GM12878 (cell line): ENCODE results near the gene SRSF10. TPM values are rescaled to one million over a fixed set of nuclear protein-coding genes. Genes with fewer than 3 reads are reported as not detected.

Experiments
- BMI1 ChIP-seq: fragments of 450-650 bp; IDR thresholded peaks from 2 replicates; pipeline ENCODE4 v1.6.1; 2016; ENCODE audit warnings: mild to moderate bottlenecking, moderate library complexity, borderline replicate concordance
- CBFB ChIP-seq: IDR thresholded peaks from 2 replicates; pipeline ENCODE4 v1.6.1; 2016; ENCODE audit warnings: antibody characterized with exemption, low read depth
- EED ChIP-seq: sonication (generic); IDR thresholded peaks from 2 replicates; pipeline ENCODE4 v1.6.1; 2016; ENCODE audit warnings: antibody characterized with exemption, low read depth
- NBN ChIP-seq: fragments of 450-650 bp; IDR thresholded peaks from 2 replicates; pipeline ENCODE4 v1.6.1; 2016
- POU2F2 ChIP-seq: IDR thresholded peaks from 3 replicates; pipeline ENCODE4 v1.6.1; 2011; ENCODE audit warnings: low read depth, mild to moderate bottlenecking, low read length, borderline replicate concordance
- SIX5 ChIP-seq: IDR thresholded peaks from 2 replicates; pipeline ENCODE4 v1.6.1; 2011; ENCODE audit warnings: mild to moderate bottlenecking, low read depth, low read length, moderate library complexity; ENCODE audit not compliant: severe bottlenecking
- SPI1 ChIP-seq: IDR thresholded peaks from 2 replicates; pipeline ENCODE4 v1.6.1; 2011; ENCODE audit warnings: low read depth, mild to moderate bottlenecking, low read length, moderate library complexity, borderline replicate concordance; ENCODE audit not compliant: insufficient read depth
- ZNF24 ChIP-seq: fragments of 450-650 bp; IDR thresholded peaks from 2 replicates; pipeline ENCODE4 v1.6.1; 2017; ENCODE audit warnings: antibody characterized with exemption, mild to moderate bottlenecking
- polyA plus RNA-seq, 11 experiments: library from polyadenylated mRNA; depleted of rRNA in 4 of 11; unstranded in 6 of 11; stranded (reverse) in 5 of 11; fragments of >200 nt; fragmentation: Nextera tagmentation in 4 of 11; fragmentation: Illumina TruSeq in 1 of 11; extraction: Ambion mirVana in 4 of 11; extraction: Trizol in 1 of 11; gene quantifications; 1 replicate in 1 of 11; 2 replicates in 10 of 11; pipeline versions ENCODE4 v1.2.1 to v1.2.3, GENCODE V29; 2011 to 2016; ENCODE audit warnings: inconsistent platforms in 2 of 11, missing spikeins in 2 of 11, low read depth in 1 of 11
- total RNA-seq, 4 experiments: library from RNA; depleted of rRNA in 3 of 4; stranded (reverse); fragments of >200 nt in 3 of 4; fragmentation: Illumina TruSeq in 1 of 4; extraction: Trizol in 1 of 4; gene quantifications; 2 replicates each; pipeline versions ENCODE4 v1.2.1 to v1.2.3, GENCODE V29; 2013 to 2021
- TF ChIP-seq, protein P1 (sequence below): IDR thresholded peaks from 2 replicates; pipeline ENCODE4 v1.6.1; 2012; ENCODE audit warnings: improper control_type of control experiment, low read depth, low read length; ENCODE audit not compliant: insufficient replicate concordance
- TF ChIP-seq, protein P2 (sequence below): fragments of 450-650 bp; IDR thresholded peaks from 2 replicates; pipeline ENCODE4 v1.6.1; 2017; ENCODE audit warnings: mild to moderate bottlenecking, moderate library complexity
- TF ChIP-seq, protein P3 (sequence below): fragments of 450-650 bp; IDR thresholded peaks from 2 replicates; pipeline ENCODE4 v1.6.1; 2016; ENCODE audit warnings: mild to moderate bottlenecking, moderate library complexity, borderline replicate concordance
- TF ChIP-seq, protein P4 (sequence below): IDR thresholded peaks from 2 replicates; pipeline ENCODE4 v1.6.1; 2012; ENCODE audit warnings: low read depth, low read length, improper control_type of control experiment

SRSF10 gene
- total and polyA plus RNA-seq, 10 of the 15 experiments (the other 5 are each of a cell fraction or from before 2014, with no cell fraction given): 157 to 279 (median 222) TPM

DNA sequence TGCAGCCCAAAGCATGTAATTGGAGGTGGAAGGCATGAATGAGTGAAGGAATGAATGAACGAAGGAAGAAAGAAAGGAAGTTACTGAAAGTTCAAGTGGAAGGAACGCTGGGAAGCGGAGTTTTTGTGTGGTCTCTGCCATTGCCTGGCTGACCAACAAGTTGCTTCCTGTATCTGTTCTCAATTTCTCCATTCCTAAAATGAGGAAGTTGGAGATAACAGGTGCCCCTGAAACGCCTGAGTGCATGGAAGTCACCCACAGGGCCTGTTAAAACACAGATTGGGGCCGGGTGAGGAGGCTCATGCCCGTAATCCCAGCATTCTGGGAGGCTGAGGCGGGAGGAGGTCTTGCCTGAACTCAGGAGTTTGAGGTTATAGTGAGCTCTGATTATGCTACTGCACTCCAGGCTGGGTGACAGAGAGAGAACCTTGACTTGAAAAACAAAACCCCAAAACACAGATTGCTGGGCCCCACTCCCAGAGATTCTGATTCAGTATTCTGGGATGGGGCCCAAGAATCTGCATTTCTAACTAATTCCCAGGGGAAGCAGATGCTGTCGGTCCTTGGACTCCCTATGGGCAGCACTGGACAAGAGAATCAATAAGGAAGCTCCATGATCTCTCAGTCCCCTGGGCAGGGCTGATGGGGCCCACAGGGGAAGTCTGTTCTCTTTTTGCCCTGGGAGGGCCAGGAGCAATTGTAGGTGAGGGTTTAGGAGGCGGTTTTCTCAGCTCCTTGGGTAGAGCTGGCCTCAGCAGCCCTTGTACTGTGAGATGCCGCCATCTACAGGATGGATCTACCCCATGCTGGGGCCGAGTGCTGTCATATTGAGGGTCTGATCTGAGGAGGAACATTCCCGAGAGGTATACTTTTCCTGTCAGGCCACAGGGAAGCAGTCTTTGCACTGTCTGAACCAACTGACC is 63.7 kb downstream of the SRSF10 start (continued):
- TF ChIP-seq, protein P1, sequence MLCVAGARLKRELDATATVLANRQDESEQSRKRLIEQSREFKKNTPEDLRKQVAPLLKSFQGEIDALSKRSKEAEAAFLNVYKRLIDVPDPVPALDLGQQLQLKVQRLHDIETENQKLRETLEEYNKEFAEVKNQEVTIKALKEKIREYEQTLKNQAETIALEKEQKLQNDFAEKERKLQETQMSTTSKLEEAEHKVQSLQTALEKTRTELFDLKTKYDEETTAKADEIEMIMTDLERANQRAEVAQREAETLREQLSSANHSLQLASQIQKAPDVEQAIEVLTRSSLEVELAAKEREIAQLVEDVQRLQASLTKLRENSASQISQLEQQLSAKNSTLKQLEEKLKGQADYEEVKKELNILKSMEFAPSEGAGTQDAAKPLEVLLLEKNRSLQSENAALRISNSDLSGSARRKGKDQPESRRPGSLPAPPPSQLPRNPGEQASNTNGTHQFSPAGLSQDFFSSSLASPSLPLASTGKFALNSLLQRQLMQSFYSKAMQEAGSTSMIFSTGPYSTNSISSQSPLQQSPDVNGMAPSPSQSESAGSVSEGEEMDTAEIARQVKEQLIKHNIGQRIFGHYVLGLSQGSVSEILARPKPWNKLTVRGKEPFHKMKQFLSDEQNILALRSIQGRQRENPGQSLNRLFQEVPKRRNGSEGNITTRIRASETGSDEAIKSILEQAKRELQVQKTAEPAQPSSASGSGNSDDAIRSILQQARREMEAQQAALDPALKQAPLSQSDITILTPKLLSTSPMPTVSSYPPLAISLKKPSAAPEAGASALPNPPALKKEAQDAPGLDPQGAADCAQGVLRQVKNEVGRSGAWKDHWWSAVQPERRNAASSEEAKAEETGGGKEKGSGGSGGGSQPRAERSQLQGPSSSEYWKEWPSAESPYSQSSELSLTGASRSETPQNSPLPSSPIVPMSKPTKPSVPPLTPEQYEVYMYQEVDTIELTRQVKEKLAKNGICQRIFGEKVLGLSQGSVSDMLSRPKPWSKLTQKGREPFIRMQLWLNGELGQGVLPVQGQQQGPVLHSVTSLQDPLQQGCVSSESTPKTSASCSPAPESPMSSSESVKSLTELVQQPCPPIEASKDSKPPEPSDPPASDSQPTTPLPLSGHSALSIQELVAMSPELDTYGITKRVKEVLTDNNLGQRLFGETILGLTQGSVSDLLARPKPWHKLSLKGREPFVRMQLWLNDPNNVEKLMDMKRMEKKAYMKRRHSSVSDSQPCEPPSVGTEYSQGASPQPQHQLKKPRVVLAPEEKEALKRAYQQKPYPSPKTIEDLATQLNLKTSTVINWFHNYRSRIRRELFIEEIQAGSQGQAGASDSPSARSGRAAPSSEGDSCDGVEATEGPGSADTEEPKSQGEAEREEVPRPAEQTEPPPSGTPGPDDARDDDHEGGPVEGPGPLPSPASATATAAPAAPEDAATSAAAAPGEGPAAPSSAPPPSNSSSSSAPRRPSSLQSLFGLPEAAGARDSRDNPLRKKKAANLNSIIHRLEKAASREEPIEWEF: no peak
- TF ChIP-seq, protein P2, sequence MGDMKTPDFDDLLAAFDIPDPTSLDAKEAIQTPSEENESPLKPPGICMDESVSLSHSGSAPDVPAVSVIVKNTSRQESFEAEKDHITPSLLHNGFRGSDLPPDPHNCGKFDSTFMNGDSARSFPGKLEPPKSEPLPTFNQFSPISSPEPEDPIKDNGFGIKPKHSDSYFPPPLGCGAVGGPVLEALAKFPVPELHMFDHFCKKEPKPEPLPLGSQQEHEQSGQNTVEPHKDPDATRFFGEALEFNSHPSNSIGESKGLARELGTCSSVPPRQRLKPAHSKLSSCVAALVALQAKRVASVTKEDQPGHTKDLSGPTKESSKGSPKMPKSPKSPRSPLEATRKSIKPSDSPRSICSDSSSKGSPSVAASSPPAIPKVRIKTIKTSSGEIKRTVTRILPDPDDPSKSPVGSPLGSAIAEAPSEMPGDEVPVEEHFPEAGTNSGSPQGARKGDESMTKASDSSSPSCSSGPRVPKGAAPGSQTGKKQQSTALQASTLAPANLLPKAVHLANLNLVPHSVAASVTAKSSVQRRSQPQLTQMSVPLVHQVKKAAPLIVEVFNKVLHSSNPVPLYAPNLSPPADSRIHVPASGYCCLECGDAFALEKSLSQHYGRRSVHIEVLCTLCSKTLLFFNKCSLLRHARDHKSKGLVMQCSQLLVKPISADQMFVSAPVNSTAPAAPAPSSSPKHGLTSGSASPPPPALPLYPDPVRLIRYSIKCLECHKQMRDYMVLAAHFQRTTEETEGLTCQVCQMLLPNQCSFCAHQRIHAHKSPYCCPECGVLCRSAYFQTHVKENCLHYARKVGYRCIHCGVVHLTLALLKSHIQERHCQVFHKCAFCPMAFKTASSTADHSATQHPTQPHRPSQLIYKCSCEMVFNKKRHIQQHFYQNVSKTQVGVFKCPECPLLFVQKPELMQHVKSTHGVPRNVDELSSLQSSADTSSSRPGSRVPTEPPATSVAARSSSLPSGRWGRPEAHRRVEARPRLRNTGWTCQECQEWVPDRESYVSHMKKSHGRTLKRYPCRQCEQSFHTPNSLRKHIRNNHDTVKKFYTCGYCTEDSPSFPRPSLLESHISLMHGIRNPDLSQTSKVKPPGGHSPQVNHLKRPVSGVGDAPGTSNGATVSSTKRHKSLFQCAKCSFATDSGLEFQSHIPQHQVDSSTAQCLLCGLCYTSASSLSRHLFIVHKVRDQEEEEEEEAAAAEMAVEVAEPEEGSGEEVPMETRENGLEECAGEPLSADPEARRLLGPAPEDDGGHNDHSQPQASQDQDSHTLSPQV: no peak
- TF ChIP-seq NBN (peak; percentile 58; the same call in 1 of the 2 replicates), BMI1 (no peak), ZNF24 (peak; percentile 92), EED (peak; percentile 74; the same call in 1 of the 2 replicates), POU2F2 (0 out of 3 replicates have a peak, but pooled peaks have one; percentile 18), SPI1 (peak; percentile 83), CBFB (peak; percentile 45; the same call in 1 of the 2 replicates), SIX5 (no peak)
- TF ChIP-seq, protein P3, sequence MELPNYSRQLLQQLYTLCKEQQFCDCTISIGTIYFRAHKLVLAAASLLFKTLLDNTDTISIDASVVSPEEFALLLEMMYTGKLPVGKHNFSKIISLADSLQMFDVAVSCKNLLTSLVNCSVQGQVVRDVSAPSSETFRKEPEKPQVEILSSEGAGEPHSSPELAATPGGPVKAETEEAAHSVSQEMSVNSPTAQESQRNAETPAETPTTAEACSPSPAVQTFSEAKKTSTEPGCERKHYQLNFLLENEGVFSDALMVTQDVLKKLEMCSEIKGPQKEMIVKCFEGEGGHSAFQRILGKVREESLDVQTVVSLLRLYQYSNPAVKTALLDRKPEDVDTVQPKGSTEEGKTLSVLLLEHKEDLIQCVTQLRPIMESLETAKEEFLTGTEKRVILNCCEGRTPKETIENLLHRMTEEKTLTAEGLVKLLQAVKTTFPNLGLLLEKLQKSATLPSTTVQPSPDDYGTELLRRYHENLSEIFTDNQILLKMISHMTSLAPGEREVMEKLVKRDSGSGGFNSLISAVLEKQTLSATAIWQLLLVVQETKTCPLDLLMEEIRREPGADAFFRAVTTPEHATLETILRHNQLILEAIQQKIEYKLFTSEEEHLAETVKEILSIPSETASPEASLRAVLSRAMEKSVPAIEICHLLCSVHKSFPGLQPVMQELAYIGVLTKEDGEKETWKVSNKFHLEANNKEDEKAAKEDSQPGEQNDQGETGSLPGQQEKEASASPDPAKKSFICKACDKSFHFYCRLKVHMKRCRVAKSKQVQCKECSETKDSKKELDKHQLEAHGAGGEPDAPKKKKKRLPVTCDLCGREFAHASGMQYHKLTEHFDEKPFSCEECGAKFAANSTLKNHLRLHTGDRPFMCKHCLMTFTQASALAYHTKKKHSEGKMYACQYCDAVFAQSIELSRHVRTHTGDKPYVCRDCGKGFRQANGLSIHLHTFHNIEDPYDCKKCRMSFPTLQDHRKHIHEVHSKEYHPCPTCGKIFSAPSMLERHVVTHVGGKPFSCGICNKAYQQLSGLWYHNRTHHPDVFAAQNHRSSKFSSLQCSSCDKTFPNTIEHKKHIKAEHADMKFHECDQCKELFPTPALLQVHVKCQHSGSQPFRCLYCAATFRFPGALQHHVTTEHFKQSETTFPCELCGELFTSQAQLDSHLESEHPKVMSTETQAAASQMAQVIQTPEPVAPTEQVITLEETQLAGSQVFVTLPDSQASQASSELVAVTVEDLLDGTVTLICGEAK: no peak
- TF ChIP-seq, protein P4, sequence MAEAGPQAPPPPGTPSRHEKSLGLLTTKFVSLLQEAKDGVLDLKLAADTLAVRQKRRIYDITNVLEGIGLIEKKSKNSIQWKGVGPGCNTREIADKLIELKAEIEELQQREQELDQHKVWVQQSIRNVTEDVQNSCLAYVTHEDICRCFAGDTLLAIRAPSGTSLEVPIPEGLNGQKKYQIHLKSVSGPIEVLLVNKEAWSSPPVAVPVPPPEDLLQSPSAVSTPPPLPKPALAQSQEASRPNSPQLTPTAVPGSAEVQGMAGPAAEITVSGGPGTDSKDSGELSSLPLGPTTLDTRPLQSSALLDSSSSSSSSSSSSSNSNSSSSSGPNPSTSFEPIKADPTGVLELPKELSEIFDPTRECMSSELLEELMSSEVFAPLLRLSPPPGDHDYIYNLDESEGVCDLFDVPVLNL: no peak
